Endothelial cell of hepatic sinusoid (primary cell): ENCODE data around the gene DZIP1.
"Not testable (repeated sequence)": the region's sequence is repeated elsewhere in the genome, so short reads cannot be mapped to it uniquely, and the experiment has no call there.

Experiments
- in situ Hi-C: cut with HindIII; loops from 2 replicates; pipeline ENCODE4 v1.10.0; 2017; ENCODE audit warnings: low sequenced_read_pairs

Gene DZIP1

DNA sequence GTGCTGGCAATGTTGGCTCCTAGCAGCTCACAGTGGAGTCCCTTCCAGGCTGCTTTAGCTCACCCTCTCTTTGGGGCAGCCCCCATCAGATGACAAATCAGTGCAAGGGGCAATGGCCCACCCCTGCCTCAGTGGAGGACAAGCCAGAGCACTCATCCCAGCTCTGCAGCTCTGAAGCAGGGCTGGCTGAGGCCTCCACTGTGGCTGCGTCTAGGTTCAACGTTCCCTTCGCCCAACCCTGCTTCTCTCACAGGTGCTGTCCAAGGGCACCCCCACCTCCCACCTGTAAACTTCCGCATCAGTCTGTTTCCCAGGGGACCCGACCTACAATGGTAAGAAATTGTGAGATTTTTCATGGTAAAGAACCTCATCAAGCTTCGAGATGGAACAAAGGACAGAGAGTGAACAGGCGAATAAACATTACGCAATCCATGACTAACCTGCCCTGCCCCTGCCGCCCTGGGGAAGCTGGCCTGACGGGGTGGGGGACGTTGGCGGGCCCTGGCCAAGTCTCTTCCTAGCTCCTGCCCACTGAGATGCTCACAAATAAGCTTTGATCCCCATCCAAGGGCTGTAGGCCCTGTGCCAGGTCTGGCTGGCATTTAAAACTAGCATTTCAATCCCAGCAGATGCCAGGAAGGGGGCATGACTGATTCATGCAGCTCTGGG, 40.5 kb downstream of the DZIP1 start:
- in situ Hi-C loops = no loop called here

DNA sequence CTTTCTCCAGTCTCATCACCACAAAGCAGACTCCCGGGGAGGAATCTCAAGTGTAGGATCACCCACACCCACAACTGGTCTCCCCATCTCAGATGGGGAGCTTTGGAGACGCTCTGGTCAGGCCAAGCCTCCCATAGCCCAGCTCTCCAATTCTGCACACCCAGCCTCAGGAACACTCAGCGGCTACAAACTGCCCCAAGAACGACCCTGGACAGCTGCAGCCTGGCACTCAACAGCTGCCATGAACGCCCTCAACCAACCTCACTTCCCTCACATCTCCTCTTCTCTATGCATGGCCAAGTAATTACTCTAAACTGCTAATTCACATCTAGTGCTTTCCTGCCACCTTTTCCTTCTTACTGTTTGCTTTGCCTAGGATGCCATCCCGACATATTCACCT, 42.6 kb downstream of the DZIP1 start:
- in situ Hi-C loops = no loop called here

DNA sequence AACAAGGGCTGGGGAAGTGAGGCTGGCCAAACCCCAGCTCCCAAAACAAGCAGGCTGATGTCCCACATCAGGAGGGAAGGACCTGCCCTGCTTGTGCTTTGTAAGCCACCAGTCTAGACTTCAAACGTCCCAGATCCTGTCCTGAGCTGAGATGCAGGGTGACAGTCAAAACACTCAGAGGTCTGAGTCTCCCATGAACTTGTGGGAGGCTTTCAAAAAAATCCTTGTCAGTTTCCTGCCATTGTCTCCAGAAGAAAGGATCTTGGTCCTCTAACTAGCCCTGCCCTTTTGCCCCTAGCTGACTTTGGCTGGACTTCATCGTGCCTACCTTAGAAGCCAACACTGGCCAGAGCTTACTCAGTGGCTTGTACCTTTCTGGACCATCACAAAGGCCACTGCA, 43.3 kb downstream of the DZIP1 start:
- in situ Hi-C loops = no loop called here

DNA sequence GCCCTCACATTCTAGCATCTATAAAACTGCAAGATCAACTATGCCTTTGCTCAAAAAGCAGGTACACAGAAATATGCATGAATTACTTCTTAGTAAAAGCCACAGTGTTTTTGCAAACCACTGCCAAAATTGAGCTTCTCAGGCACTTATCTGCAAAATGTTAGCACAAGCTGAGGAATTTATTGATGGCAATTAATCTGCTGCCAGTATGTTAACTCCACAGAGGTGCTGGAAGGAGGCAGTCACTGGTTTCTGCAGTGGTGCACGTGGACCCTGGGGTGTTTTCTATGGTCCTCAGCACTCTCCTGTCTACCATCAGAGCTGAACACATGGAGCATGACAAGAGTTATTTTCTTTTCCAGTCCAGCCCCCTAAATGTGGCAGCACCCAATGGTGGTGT, 47.8 kb downstream of the DZIP1 start:
- in situ Hi-C loops = no loop called here

DNA sequence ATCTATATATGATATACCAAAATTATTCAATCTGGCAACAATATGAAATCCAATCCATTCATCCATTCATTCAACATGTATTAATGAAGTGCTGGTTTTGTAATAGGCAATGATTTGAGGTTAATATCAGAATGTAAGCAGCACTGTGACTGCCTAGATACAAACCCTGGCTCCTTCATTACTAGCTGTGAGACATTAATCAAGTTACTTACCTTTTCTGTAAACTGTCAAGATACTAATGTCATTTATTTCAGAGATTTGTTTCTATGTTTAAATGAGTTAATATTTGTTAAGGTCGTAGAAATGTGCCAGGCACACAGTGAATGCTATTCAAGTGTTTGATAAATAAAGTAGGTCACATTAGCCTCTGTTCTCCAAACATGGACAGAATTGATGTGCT, 51.0 kb downstream of the DZIP1 start:
- in situ Hi-C loops = loop anchor here (5.0 kb wide), 1 partner anchor 39 kb away; no protein-coding TSS in a partner anchor

DNA sequence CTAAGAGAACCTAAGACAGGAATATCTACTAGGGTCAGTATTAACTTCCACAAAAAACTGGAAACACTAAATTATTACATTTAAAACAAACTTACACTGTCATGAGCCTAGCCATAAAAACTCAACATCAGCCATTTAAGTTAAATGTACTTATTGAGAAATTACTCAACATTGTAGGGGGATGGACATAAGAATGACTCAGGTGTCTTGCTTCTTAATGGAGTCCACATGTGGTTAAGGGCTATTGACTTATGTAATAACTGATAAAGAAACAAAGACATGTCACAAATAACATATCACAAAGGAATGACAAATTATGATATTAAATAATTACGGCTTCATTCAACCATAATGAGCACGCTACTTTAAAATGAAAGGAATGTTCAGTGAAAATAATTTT, 55.8 kb downstream of the DZIP1 start:
- in situ Hi-C loops = no loop called here

DNA sequence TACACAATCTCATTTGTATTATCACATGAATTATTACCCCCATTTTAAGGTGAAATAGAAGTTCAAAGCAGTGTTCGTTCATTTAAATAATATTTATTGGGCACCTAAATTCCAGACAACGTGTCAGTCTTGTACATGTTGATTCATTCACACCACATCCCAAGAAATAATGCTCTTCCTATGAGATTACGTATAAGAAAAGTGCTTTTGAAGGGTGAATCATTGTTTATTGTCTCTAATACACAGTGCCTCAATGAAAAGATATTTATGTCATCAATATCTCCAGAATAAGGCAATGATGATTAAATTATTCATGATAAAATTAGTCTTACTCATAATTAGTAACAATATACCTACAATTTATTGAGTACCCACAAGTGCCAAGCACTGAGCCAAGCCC, 56.4 kb downstream of the DZIP1 start:
- in situ Hi-C loops = no loop called here

DNA sequence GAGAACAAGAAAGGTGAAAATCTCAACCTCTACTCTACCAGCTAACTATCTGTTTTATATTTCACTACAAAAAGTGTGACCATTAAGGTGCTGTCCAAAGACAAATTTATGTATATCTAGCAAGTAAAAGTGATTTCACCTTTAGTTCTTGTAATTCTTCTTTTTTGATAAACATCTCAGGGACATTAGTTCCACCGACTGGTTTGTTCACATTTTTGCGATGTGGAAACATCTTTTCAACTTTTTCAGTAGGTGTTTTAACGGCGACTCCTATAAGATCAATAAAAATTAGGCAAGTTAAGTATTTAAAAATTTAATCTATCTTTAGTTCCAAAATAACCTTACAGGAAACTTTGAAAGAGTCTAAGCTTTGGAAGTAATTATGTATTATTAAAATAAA, 58.6 kb downstream of the DZIP1 start:
- in situ Hi-C loops = no loop called here

DNA sequence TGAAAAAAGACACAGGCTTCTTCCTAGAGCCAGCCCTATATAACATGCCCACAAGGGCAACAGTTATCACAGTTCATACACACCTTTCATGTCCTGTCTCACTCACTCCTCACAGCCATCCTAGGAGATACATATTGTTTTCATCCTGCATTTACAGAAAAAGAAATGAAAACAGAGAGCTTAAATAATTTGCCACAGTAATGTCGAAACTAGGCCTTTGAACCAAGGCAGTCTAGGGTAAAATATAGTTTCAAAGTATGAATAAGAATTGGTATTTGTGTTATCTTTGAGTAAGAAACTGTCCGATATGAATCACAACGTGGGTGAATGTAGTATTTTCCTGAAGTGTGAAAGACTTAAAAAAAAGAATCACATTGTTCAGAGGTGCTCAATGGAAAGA, 65.2 kb downstream of the DZIP1 start:
- in situ Hi-C loops = no loop called here

DNA sequence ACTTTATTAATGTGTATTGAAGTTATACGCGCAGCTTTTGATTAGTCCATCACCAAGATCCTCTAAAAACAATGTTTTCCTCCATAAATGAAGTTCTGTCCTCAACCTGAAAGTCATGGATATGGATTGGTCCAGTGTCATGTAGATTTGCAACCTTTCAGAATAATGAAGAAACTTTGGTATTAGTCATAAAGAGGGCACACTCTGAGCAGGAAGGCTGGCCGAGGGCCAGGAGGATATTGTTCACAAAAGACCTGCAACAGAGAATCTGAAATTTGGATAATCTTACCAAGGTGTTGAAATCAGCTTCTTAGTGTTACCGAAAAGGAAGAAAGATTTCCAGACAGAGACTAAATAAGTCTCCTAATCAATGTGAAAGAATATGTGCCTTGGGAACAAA, 71.3 kb downstream of the DZIP1 start:
- in situ Hi-C loops = no loop called here

DNA sequence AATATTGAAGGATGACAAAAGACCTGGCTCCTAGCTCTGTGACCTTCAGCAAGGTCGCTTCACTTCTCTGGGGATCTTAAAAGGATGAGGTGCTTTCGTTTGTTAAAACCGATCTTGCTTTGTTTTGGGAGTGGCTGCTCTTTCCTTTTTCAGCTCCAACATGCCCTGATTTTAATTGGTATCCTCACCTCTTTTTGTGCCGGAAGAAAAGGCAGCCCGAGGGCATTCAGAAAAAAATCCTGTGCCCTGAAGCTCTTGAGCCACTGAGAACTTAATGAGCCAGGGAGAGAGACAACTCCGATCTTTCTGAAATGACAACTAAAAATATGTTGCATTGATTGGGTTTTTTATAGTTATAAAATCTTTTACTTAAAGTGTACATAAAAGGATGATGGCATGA, 72.6 kb downstream of the DZIP1 start:
- in situ Hi-C loops = no loop called here

DNA sequence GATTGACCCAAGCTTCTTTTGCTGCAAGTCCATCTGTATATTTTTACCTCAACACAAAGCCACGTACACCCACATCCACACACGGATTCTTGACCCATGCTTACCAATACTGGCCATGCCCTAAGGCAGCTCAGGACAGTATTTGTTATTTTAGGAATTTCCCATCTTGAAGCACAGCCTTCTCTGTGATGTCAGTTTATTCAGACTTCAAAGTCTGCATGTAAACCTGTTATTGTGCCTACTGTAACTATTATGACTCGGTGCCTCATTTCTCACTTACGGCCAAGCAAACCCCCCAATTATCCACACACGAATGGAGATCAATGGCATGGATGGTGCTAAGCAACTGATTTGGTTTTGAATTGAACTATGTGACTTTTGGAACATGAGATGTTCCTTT, 74.5 kb downstream of the DZIP1 start:
- in situ Hi-C loops = no loop called here

DNA sequence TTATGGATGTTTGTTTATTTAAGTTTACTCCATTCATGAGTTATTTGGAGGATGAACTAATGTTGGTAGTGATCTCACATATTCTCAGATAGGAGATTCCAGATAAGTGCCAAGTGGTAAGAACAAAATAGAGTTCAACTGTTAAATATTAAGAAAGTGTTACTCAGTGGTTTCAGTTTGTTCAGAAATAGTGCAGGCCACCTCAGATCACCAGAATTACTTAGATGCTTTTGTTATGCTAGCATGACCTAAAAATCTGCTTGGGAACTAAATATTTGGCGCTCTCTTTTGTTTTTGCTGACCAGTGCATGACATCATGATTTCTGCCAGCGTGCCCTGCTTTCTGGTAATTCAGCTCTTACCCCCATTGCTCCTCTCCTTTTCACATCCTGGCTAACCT, 76.4 kb downstream of the DZIP1 start:
- in situ Hi-C loops = no loop called here

DNA sequence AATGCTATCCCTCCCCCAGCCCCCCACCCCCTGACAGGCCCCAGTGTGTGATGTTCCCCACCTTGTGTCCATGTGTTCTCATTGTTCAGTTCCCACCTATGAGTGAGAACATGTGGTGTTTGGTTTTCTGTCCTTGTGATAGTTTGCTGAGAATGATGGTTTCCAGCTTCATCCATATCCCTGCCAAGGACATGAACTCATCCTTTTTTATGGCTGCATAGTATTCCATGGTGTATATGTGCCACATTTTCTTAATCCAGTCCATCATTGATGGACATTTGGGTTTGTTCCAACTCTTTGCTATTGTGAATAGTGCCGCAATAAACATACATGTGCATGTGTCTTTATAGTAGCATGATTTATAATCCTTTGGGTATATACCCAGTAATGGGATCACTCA, 78.7 kb downstream of the DZIP1 start:
- in situ Hi-C loops = not testable (repeated sequence)

DNA sequence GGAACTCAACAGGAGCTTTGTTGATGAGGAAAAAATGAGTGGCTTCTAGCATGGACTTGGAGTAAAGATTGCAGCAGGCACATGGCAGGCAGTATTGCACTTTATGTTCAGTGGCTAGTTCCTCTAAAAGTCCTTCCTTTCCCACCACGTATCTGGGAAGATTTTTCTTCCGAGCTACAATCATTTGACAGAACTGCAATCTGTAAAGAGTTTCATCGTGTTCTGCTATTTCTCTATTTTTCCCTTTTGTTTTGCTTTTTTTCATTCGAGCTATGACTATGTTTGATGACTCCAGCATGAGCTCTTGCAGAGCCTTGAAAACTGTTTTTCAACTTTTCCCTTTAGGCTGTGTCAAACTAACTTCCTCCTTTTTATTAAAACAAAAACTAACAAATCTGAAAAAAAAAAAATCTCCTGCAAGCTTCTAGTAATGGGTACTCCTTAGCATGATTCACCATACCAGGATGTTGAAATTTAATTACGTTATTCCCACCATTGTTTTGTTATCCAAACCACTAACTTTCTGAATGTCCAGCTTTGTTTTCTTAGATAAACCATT, 79.7 kb downstream of the DZIP1 start:
- in situ Hi-C loops = no loop called here

DNA sequence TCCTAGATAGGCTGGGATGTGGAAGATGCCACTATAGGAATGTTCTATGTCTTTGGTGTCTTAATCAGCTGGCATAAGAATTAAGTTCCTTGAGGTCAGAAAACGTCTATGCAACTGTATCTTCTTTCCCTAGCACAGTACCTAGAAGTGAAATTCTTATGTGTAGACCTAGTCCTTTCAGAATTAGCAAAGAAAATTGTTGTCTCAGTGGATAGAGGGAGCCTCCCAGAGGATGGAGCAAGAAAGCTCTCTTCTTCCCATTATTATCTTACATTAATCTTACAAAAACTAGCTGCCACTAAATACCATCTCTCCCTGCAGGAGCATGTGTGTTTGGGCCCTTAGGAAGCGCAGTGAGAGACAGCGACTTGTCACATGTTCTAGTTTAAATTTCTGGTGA, 80.4 kb downstream of the DZIP1 start:
- in situ Hi-C loops = no loop called here

DNA sequence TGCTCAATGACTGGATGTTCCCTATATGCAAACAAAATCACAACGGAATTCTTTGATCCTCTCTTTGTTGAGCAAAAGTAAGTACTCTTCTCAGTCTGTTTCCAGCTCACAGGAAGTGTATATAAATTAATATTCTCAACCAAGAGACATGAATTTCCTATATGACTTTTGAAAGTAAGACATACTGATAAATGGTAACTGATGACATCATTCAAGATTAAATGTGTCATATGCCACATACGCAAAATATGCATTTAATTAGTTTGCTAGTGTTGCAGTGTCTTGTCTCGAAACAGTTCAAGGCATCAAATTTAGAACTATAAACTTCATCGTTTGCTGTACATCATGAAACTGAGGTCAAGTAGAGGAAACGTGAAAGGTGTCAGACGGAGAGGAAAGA, 84.1 kb downstream of the DZIP1 start:
- in situ Hi-C loops = no loop called here

DNA sequence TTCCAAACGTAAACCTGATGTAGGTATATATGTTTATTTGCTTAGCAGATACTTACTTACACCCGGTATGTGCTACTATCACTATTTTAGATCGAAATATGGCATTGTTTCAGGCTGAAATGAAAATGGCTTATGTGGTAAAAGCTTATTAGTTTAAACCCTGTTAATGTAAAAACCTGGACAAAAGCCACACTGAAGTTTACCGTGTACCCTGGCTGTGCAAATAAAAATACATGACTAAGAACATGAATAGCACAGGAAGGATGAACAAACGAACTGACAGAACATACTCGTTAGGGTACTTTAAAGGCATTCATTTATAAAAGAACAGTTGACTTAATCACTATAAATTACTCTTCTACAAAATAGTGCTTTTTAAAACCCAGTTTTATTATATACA, 85.4 kb downstream of the DZIP1 start:
- in situ Hi-C loops = loop anchor here (5.0 kb wide), 1 partner anchor 42 kb away; no protein-coding TSS in a partner anchor

DNA sequence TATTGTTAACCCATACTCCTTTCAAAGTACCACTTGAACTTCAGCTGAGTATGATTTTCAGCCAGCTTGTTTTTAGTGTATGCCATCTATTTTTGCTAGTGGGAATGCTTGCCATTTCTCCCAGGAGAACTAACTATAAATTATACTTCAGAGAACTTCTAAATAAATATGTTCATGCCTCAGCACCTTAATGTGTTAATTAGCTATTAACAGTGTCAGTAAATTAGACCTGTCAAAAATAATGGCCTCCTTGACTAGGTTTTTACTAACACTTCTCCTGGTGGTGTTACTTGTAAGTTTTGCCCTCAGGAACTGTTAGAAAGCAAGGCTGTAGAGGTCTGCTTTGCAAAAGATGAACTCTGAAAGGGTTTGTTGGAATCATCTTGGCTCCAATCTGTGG, 87.5 kb downstream of the DZIP1 start:
- in situ Hi-C loops = loop anchor here (5.0 kb wide), 1 partner anchor 40 kb away; no protein-coding TSS in a partner anchor

DNA sequence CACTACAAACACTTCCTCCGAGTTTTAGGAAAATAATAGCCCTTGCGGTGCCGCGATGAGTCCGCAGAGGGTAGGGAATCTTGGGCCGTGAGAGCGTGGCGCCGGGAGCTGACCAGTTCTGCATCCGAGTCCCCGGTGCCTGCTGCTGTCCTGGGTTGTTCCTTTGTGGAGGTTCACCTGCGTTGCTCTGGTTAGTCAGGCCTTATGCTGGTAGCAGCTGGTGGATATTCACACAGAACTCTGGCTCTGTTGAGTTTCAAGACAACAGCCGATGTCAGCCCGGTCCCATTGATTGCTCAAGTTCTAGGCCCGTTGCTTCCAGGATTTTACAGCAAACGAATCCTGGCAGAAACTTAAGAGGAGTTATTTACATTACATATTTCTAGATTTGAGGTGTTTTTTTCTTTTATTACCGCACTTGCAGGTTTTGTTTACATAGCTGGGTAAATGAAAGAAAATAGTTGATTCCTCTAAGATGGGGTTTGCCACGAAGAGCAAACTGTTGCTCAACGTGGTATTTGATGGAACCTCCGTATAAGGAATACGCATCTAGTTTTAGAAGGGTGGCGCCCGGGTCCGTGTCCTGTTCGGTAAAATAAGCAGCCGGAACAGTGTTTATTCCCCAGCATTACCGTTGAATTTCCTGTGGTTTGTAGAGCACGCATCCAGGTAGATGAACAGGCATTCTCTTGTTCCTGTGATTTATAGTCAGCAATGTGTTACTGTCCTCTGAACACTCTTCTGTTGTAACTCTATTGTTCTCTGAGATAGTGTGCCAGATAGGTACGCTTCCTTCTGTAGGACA, 90.7 kb downstream of the DZIP1 start:
- in situ Hi-C loops = no loop called here

DNA sequence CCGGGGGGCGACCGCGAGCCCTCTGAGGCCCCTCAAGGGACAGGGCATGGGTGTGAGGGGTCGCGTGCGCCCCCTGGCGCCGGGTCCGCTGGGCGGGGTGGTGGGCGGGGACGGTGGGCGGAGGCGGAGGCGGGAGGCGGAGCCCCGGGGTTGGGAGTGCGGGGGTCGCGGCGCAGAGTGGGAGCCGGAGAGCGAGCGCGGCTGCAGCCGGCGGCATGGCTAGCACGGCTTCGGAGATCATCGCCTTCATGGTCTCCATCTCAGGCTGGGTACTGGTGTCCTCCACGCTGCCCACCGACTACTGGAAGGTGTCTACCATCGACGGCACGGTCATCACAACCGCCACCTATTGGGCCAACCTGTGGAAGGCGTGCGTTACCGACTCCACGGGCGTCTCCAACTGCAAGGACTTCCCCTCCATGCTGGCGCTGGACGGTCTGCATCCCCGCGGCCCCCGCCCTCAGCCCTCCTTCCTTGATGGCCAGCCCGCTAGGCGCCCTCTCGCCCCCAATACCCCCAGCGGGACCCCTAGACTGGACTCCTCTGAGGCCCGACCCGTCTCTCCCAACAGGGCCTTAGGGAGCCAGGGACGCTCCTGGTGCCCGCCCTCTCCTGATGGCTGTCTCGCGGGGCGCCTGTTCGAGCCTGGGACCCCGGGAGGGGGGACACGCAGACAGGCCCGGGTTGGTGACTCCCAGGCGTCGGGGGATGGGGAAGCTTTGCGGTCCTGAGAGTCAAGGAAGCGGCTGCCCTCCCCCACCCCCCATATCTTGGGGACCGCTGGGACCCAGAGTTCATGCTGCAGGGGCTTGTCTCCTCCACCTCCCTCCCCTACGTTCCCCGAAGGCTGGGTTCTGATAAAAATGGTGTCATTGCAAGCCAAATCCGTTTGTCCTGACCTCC, 91.7 kb downstream of the DZIP1 start, which contains the start of gene CLDN10:
Gene CLDN10 (plus strand): TSS at position 182 of the 903 bp plus-strand sequence. CDS start 34 bp downstream, at position 216.
- in situ Hi-C loops = no loop called here
